ENCODE measurements around the gene GPX2.

DNA sequence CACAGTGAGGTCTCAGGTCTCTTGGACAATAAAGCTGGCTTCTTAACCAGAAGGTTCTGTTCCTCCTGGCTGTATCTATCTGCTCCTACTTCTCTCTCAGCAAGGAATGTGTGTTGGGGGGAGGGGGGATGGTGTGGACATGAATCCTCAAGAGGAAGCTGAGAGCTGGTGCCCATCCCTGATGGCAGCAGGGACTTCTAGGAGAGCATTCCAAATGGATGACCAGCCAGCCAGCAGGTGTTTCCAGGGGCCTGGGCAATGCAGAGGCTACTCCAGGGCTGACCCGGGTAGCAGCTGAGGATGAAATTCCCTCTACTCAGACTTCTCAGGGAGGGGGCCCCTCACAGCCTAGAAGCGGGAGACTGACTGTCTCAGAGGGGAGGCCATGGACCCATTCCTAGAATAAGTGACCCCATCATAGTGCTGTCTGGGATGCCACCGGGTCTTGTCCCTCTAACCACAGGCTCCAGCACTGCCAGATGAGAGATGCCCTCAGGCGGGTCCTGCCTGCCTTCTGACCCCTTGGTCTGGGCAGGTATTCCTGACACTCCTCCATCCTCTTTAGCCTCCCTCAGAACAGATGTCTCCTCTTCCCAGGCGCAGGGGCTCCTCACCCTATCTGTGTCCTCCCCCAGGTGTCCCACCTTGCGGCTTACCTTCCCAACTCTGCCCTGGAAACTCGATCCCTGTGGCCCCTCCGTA lies 28.4 kb upstream of the GPX2 start:
- TF ChIP-seq, protein P1, sequence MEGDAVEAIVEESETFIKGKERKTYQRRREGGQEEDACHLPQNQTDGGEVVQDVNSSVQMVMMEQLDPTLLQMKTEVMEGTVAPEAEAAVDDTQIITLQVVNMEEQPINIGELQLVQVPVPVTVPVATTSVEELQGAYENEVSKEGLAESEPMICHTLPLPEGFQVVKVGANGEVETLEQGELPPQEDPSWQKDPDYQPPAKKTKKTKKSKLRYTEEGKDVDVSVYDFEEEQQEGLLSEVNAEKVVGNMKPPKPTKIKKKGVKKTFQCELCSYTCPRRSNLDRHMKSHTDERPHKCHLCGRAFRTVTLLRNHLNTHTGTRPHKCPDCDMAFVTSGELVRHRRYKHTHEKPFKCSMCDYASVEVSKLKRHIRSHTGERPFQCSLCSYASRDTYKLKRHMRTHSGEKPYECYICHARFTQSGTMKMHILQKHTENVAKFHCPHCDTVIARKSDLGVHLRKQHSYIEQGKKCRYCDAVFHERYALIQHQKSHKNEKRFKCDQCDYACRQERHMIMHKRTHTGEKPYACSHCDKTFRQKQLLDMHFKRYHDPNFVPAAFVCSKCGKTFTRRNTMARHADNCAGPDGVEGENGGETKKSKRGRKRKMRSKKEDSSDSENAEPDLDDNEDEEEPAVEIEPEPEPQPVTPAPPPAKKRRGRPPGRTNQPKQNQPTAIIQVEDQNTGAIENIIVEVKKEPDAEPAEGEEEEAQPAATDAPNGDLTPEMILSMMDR (IDR thresholded peaks at IDR 0.05; ENCODE audit: extremely low read depth in 1 of 2, insufficient read depth in 1 of 2, low read depth in 1 of 2, low read length in 2 of 2): no peak
- TF ChIP-seq POLR2A (IDR thresholded peaks at IDR 0.05; ENCODE audit: low read depth, low read length) (no peak), EZH2 (IDR thresholded peaks at IDR 0.05; ENCODE audit: borderline replicate concordance, low read depth, low read length, severe bottlenecking) (no peak), MAX (IDR thresholded peaks at IDR 0.05; ENCODE audit: insufficient read depth, insufficient read length) (no peak), POLR2AphosphoS5 (IDR thresholded peaks at IDR 0.05; ENCODE audit: insufficient read depth, low read depth, low read length) (no peak), MYC (IDR thresholded peaks at IDR 0.05; ENCODE audit: low read depth, low read length) (no peak), JUN (IDR thresholded peaks at IDR 0.05; ENCODE audit: borderline replicate concordance, insufficient read depth, insufficient read length, low read depth) (no peak), FOS (IDR thresholded peaks at IDR 0.05; ENCODE audit: borderline replicate concordance, insufficient read depth, low read length) (no peak), GATA2 (IDR thresholded peaks at IDR 0.05; ENCODE audit: insufficient read depth, insufficient read length, low read depth, low read length) (no peak)
